HUES64 (cell line): Measurements from ENCODE around the gene ANXA1. TPM values are rescaled to one million over a fixed set of nuclear protein-coding genes. Genes with fewer than 3 reads are reported as not detected.
"Not testable (repeated sequence)": the region's sequence is repeated elsewhere in the genome, so short reads cannot be mapped to it uniquely, and the experiment has no call there.

Experiments
- H3K27ac ChIP-seq: 2 replicates; pipeline ENCODE4 v1.7.0; 2013; ENCODE audit warnings: low read depth, low read length, inconsistent platforms
- H3K27me3 ChIP-seq: 2 replicates; pipeline ENCODE4 v1.6.1; 2013; ENCODE audit warnings: mild to moderate bottlenecking, low read length; ENCODE audit not compliant: insufficient read depth
- H3K36me3 ChIP-seq: 2 replicates; pipeline ENCODE4 v1.6.1; 2013; ENCODE audit warnings: mild to moderate bottlenecking, low read length; ENCODE audit not compliant: insufficient read depth
- H3K4me1 ChIP-seq: 2 replicates; pipeline ENCODE4 v1.6.1; 2013; ENCODE audit warnings: mild to moderate bottlenecking, low read length, moderate library complexity; ENCODE audit not compliant: insufficient read depth
- H3K4me3 ChIP-seq: 2 replicates; pipeline ENCODE4 v1.5.1; 2013; ENCODE audit warnings: mild to moderate bottlenecking, low read length, moderate library complexity
- H3K9ac ChIP-seq: 2 replicates; pipeline ENCODE4 v1.6.1; 2013; ENCODE audit warnings: mild to moderate bottlenecking, low read depth, low read length
- H3K9me3 ChIP-seq: 2 replicates; pipeline ENCODE4 v1.6.1; 2013; ENCODE audit warnings: low read depth, low read length; ENCODE audit not compliant: insufficient read depth
- WGBS: fragments of 150-250, 120-280 bp; methylation state at CpG from one replicate; pipeline ENCODE4 v1.1.7; 2013; ENCODE audit warnings: missing lambda C conversion rate; 5-methylcytosine and 5-hydroxymethylcytosine counted together
- polyA plus RNA-seq, 2 experiments: library from polyadenylated mRNA; stranded (reverse); fragments of 50-300 nt; gene quantifications; one replicate each; pipeline ENCODE4 v1.2.3, GENCODE V29; 2013

The ANXA1 gene, protein sequence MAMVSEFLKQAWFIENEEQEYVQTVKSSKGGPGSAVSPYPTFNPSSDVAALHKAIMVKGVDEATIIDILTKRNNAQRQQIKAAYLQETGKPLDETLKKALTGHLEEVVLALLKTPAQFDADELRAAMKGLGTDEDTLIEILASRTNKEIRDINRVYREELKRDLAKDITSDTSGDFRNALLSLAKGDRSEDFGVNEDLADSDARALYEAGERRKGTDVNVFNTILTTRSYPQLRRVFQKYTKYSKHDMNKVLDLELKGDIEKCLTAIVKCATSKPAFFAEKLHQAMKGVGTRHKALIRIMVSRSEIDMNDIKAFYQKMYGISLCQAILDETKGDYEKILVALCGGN
- polyA plus RNA-seq (2013, experiment 1 of 2), result 8.1 TPM
- polyA plus RNA-seq (2013, experiment 2 of 2), result 7.5 TPM

DNA sequence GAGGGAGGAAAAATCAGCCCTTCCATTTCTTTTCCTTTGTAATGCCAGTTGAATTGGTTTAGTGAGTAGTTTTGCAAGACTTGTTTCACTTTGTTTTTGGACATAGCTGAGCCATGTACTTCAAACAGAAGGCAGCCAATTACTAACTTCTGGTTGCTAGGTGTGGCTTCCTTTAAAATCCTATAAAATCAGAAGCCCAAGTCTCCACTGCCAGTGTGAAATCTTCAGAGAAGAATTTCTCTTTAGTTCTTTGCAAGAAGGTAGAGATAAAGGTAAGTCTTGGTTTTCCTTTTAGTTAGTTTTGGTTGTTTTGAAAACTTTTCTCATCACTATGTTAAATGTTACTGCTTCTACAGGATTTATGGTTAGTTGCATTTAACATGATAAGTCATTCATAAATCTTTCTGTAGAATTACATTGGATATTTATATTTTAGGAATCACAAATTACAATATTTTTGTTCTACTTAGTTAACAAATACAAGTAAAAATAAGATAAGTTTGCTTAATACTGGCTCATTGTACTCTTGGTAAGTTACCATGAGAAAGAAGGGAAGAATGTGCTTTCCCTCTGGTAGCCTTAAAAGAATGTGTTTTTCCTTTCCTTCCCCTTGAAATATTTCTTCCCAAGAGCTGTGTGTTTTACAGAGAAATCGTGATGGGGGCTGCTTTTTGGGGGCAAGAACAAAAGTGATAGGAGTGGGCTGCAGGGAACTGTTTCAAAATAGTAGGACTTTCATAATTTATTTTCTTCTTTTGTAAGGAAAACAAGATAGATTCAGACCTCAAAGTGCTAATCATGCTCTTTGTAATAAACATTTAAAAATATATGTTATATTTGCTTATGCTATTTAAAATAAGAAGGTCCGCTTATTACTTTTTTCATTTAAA lies at the start of gene ANXA1:
Gene ANXA1 (plus strand): TSS at position 213 of the 890 bp plus-strand sequence. CDS start 6,671 bp downstream, outside the sequence.
- H3K27ac ChIP-seq, result peak within 1 kb of the TSS; percentile 88
- no peaks in the 10 kb centered on the region for H3K9me3 ChIP-seq
- H3K9ac ChIP-seq, result peak within 1 kb of the TSS; percentile 72; the same call in 1 of the 2 replicates
- H3K4me1 ChIP-seq, result peaks cover 57% of the 10 kb centered on the region
- H3K36me3 ChIP-seq, result no peaks in the 10 kb centered on the region; the same call in 1 of the 2 replicates
- peak within 1 kb of the TSS; percentile 44 for H3K4me3 ChIP-seq
- WGBS, result 86% methylated on average over 1 of the region's 2 CpGs
- no peaks in the 10 kb centered on the region for H3K27me3 ChIP-seq

DNA sequence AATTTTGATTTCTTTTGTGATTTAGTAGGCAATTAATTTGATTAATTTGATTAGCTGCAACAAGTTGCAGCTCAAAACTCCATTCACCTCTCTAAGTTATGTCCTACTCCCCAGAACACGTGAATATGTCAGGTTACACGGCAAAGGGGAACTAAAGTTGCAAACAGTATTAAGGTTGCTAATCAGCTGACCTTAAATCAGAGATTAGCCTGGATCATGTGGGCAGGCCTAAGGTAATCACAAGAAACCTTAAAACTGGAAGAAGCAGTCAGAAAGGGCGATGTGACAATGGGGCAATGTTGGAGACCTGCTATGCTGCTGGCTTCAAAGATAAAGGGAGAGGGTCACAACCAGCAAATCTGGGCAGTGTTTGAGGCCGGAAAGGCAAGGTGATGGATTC lies 47.3 kb upstream of the ANXA1 start:
- H3K27ac ChIP-seq, result no peak overlapping the region
- no peaks in the 10 kb centered on the region for H3K36me3 ChIP-seq
- no peak overlapping the region for H3K4me3 ChIP-seq
- 86% methylated on average over 4 of the region's 4 CpGs for WGBS
- no peaks in the 10 kb centered on the region for H3K27me3 ChIP-seq
- H3K9ac ChIP-seq, result no peak overlapping the region
- no peaks in the 10 kb centered on the region for H3K4me1 ChIP-seq
- no peaks in the 10 kb centered on the region for H3K9me3 ChIP-seq

DNA sequence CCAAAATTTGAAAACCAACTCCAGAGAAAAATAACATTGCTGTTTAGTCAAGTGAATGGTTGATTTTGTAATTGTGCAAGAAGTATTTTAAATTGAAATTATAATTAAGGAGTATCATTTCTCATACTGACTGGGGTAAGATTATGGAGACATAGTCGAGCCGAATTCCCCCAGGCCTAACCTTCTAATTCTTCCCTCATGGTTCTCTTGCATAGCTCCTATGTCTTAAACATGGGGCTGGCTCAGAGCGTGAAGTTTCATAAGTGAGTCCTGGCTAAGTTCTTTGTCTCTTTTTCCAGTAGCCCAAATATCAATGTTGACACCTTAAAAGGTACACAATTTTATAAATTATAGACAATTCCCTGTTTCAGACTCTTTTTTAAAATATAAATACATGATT lies 46.7 kb upstream of the ANXA1 start:
- no peaks in the 10 kb centered on the region for H3K4me1 ChIP-seq
- no peaks in the 10 kb centered on the region for H3K9me3 ChIP-seq
- over 99% methylated on average over 3 of the region's 3 CpGs for WGBS
- no peak overlapping the region for H3K27ac ChIP-seq
- H3K9ac ChIP-seq, result no peak overlapping the region
- no peak overlapping the region for H3K4me3 ChIP-seq
- H3K36me3 ChIP-seq, result no peaks in the 10 kb centered on the region
- no peaks in the 10 kb centered on the region for H3K27me3 ChIP-seq

DNA sequence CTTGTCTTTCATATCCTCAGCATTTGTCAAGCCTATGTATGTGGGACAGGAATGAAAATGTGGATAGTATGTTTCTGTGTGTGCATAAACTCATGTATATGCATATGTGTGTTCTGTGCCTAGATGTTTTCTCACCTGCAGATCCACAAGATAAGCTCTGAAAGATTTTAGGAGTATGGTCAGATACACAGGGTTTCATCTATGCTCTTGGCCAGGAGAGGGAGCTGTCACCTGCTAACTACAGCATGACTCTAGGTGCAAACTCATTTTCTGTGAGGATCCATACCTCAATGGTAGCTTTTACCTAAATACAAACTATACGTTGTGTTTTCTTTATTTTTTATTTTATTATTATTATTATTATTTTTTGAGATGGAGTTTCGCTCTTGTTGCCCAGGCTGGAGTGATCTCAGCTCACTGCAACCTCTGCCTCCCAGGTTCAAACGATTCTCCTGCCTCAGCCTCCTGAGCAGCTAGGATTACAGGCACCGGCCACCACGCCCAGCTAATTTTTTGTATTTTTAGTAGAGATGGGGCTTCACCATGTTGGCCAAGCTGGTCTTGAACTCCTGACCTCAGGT lies 44.1 kb upstream of the ANXA1 start:
- not testable (repeated sequence) for H3K9me3 ChIP-seq, H3K4me3 ChIP-seq, H3K27me3 ChIP-seq, H3K36me3 ChIP-seq, H3K27ac ChIP-seq, H3K9ac ChIP-seq, H3K4me1 ChIP-seq
- WGBS, result 83% methylated on average over 4 of the region's 5 CpGs

DNA sequence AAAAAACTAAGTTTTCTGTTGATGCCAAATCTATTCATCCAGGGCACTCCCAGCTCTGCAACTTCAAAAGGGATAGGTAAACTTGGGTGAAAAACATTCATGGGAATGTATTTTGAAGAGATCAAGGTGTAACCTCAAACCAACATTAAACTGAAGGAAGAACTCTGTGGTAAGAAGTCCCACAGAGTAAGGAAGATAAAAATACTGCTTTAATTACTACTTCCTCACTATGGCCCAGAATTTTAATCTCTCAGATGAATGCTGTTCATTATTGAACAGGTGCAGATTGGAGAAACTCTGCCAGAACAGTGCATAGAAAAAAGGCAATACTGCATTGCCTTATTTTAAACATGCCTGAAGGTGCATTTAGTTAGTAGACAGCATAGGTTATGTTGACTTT lies 37.6 kb upstream of the ANXA1 start:
- Histone ChIP-seq H3K36me3 (no peaks in the 10 kb centered on the region), H3K9me3 (no peaks in the 10 kb centered on the region), H3K27me3 (no peaks in the 10 kb centered on the region), H3K4me1 (peaks cover under 1% of the 10 kb centered on the region; the same call in 1 of the 2 replicates), H3K27ac (no peak overlapping the region), H3K4me3 (no peak overlapping the region), H3K9ac (no peak overlapping the region)

DNA sequence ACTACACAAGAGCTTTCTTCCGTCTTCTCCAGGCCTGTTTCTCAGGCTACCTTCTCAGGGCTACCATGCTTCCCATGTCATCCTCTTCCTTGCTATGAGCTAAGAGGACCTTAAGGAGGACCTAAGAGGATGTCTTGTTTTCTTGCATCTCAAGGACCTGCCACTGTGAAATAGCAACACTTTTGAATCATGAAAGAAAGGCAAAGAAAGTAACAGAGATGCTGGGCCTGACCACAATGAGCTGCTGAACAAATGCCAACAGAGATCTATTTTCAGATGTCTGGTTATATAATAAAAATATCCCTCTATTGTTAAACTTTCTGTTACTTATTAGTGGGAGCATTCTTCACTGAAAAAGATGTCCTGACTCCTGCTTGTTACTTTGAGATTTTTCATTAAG lies 36.7 kb upstream of the ANXA1 start:
- Histone ChIP-seq H3K27ac (no peak overlapping the region), H3K9me3 (no peaks in the 10 kb centered on the region), H3K27me3 (no peaks in the 10 kb centered on the region), H3K4me1 (peaks cover 2% of the 10 kb centered on the region; the same call in 1 of the 2 replicates), H3K36me3 (no peaks in the 10 kb centered on the region), H3K4me3 (no peak overlapping the region), H3K9ac (no peak overlapping the region)
- WGBS, result 95% methylated on average over 1 of the region's 1 CpG

DNA sequence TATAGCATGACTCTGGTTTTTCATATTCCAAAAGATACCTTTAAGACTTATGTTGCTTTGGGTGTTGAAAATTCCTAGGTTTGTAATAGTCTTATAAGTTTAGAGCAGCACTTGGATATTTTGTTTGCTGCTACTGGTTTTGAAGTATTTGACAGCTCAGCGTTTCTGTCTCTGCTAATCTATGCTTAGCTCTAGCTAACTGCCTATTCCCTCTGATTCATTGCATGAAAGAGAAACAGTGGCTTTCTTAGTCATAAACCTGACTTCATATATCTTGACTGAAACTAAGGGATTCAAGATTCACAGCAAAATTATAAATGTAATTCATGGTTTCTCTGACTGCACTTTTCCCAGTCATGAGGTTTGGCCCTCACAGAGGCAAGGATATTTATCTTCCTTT lies 35.6 kb upstream of the ANXA1 start:
- H3K27me3 ChIP-seq, result no peaks in the 10 kb centered on the region
- H3K36me3 ChIP-seq, result no peaks in the 10 kb centered on the region
- H3K27ac ChIP-seq, result no peak overlapping the region
- H3K9ac ChIP-seq, result no peak overlapping the region
- no peak overlapping the region for H3K4me3 ChIP-seq
- H3K9me3 ChIP-seq, result no peaks in the 10 kb centered on the region
- 92% methylated on average over 1 of the region's 1 CpG for WGBS
- peaks cover 2% of the 10 kb centered on the region; the same call in 1 of the 2 replicates for H3K4me1 ChIP-seq

DNA sequence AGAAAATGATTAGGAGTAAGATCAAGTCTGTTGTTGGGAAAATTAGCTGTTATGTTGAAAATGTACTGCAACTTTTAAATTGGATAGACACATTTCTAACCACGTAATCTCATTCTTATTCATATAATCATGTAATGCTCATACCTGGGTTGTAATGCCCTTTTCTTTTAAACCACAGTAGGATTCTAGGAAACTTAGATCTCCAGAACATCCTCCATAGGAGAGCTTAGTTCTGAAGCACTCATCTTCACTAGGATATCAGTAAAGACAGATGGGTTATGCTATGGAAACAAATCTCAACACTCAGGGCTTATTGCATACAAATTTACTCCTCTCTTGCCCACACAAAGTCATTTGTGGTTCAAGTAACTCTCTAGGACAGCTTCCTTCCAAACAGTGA lies 34.8 kb upstream of the ANXA1 start:
- WGBS, result 90% methylated on average over 1 of the region's 1 CpG
- no peaks in the 10 kb centered on the region for H3K36me3 ChIP-seq
- H3K27me3 ChIP-seq, result no peaks in the 10 kb centered on the region
- no peak overlapping the region for H3K27ac ChIP-seq
- no peaks in the 10 kb centered on the region for H3K9me3 ChIP-seq
- H3K4me1 ChIP-seq, result peaks cover 2% of the 10 kb centered on the region; the same call in 1 of the 2 replicates
- H3K9ac ChIP-seq, result no peak overlapping the region
- H3K4me3 ChIP-seq, result no peak overlapping the region

DNA sequence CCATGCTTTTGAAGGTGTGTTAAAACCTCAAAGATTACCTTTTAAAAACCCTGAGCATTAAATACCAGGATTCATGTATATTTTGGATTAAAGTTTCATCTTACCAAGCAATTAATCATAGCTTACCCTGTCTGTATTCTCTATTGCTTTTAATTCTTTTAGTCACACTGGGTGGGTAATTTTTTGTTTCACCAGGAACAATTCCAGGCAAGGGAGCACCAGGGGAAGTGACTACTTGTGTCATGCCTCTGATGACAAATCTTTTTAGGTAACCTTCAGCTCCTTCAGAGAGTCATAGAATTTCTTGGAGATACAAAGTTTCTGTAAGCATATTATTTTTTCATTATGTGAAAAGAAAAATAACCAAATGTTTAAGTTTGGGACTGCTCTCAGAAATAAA lies 33.4 kb upstream of the ANXA1 start:
- peaks cover 2% of the 10 kb centered on the region; the same call in 1 of the 2 replicates for H3K4me1 ChIP-seq
- H3K36me3 ChIP-seq, result no peaks in the 10 kb centered on the region
- H3K27me3 ChIP-seq, result no peaks in the 10 kb centered on the region
- no peaks in the 10 kb centered on the region for H3K9me3 ChIP-seq
- H3K9ac ChIP-seq, result no peak overlapping the region
- H3K4me3 ChIP-seq, result no peak overlapping the region
- H3K27ac ChIP-seq, result no peak overlapping the region

DNA sequence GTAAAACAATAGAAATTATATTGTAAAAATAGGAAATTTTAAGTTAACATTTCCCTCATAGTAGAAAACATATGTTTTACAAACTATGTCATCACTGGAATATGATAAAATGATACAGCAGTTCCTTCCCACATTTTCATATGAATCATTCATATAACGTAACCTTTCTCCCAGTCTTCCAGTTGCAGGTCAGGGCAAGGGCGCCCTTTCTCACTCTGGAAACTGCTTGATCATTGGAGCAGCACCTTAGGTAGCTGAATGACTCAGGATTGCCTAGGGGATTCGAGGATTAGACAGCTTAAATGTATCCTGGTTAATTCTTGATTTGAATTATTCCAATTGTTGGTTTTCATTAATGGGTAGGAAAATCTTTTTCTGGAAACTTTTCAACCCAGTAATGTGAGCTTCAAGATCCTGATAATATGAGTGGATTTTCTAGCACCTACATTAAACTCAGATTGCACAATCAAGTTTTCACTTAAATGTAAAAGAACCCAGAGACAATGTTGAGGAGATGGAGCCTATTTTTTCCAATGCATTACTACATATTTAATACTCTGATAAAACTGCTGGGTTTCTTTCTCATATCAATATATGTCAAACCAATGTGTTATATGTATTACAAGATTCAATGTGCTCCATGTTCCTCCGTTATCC lies 32.6 kb upstream of the ANXA1 start:
- Histone ChIP-seq H3K27ac (no peak overlapping the region), H3K4me3 (no peak overlapping the region), H3K27me3 (no peaks in the 10 kb centered on the region), H3K4me1 (peaks cover 2% of the 10 kb centered on the region; the same call in 1 of the 2 replicates), H3K9ac (no peak overlapping the region), H3K9me3 (no peaks in the 10 kb centered on the region), H3K36me3 (no peaks in the 10 kb centered on the region)
- WGBS, result 90% methylated on average over 4 of the region's 4 CpGs
